Ascending aorta (tissue), 2 donors: ENCODE data around the gene TTYH3. TPM values are rescaled to one million over a fixed set of nuclear protein-coding genes. Genes with fewer than 3 reads are reported as not detected.
"Not testable (repeated sequence)": the region's sequence is repeated elsewhere in the genome, so short reads cannot be mapped to it uniquely, and the experiment has no call there.

ENCODE experiments used
- DNase-seq, 2 donors: peaks; one replicate each; pipeline ENCODE4 v3.0.0-alpha.2; 2019; ENCODE audit warnings: low spot score in 2 of 2
- H3K27ac ChIP-seq, 2 donors: fragments of 200-600 bp; sonication (generic); one replicate each; pipeline ENCODE4 v1.5.1; 2016 to 2017; ENCODE audit warnings: mild to moderate bottlenecking in 1 of 2
- H3K27me3 ChIP-seq: fragments of 200-600 bp; sonication (generic); one replicate; pipeline ENCODE4 v1.5.1; 2017
- H3K36me3 ChIP-seq, 2 donors: fragments of 200-600 bp; sonication (generic); one replicate each; pipeline ENCODE4 v1.5.1; 2016
- H3K4me1 ChIP-seq, 2 donors: fragments of 200-600 bp; sonication (generic); one replicate each; pipeline ENCODE4 v1.5.1; 2016 to 2017; ENCODE audit warnings: mild to moderate bottlenecking in 1 of 2
- H3K4me3 ChIP-seq, 2 donors: fragments of 200-600 bp; sonication (generic); one replicate each; pipeline ENCODE4 v1.5.1; 2016 to 2017; ENCODE audit warnings: mild to moderate bottlenecking in 1 of 2
- H3K9me3 ChIP-seq, 2 donors: fragments of 200-600 bp; sonication (generic); one replicate each; pipeline ENCODE4 v1.5.1; 2016
- CTCF ChIP-seq, 3 experiments: fragments of 200-600 bp in 2 of 3; fragments of 450-650 bp in 1 of 3; sonication (generic) in 2 of 3; IDR thresholded peaks; one replicate each; pipeline ENCODE4 v1.5.1; 2016 to 2019; ENCODE audit warnings: antibody characterized with exemption in 3 of 3, mild to moderate bottlenecking in 1 of 3, moderate library complexity in 1 of 3
- intact Hi-C: fragments of 100-400 bp; cut with DNase I; formaldehyde crosslinking; loops from one replicate; pipeline ENCODE4 v1.15.1; 2023
- total RNA-seq: library from RNA; depleted of rRNA; stranded (reverse); fragments of >200 nt; gene quantifications from one replicate; pipeline ENCODE4 v1.1.0, GENCODE V29; 2016

Gene TTYH3
- total RNA-seq, 1 donor from 2014 or later, result 70.5 TPM

- intact Hi-C loops, result no loop called here
- Histone ChIP-seq H3K27me3 (no peaks in the 10 kb centered on the region), H3K27ac (peak overlapping the region in 1 of 2 donors; percentile 71), H3K4me1 (peaks cover 3 to 19% of the 10 kb centered on the region in 2 donors), H3K36me3 (peaks cover 3 to 8% of the 10 kb centered on the region in 2 donors), H3K9me3 (no peaks in the 10 kb centered on the region), H3K4me3 (no peak overlapping the region)
- DNase-seq, result no peak
- TF ChIP-seq CTCF (IDR thresholded peaks at IDR 0.05), result no peak
Measured at GRCh38 chr7:2605608-2606538, 25.9 kb upstream of the TTYH3 start.

- peaks cover 0 to 4% of the 10 kb centered on the region in 2 donors for H3K36me3 ChIP-seq
- peaks cover 3 to 19% of the 10 kb centered on the region in 2 donors for H3K4me1 ChIP-seq
- no peaks in the 10 kb centered on the region for H3K9me3 ChIP-seq
- H3K27ac ChIP-seq, result peak overlapping the region; percentile 71 to 77
- no peak for DNase-seq
- intact Hi-C loops, result no loop called here
- peak overlapping the region in 1 of 2 donors; percentile 15 for H3K4me3 ChIP-seq
- TF ChIP-seq CTCF (IDR thresholded peaks at IDR 0.05), result no peak
- no peaks in the 10 kb centered on the region for H3K27me3 ChIP-seq
Measured at GRCh38 chr7:2606539-2606936, 25.2 kb upstream of the TTYH3 start.

GRCh38 chr7:2607122-2607922 lies 24.5 kb upstream of the TTYH3 start:
- no peaks in the 10 kb centered on the region for H3K27me3 ChIP-seq
- intact Hi-C loops, result no loop called here
- H3K4me3 ChIP-seq, result peak overlapping the region in 1 of 2 donors; percentile 15
- H3K4me1 ChIP-seq, result peaks cover 3 to 19% of the 10 kb centered on the region in 2 donors
- H3K9me3 ChIP-seq, result no peaks in the 10 kb centered on the region
- no peaks in the 10 kb centered on the region for H3K36me3 ChIP-seq
- peak overlapping the region; percentile 71 to 77 for H3K27ac ChIP-seq
- TF ChIP-seq CTCF (IDR thresholded peaks at IDR 0.05), result no peak
- DNase-seq, result peak in 1 of 2 donors; percentile 86

GRCh38 chr7:2607923-2608904 lies 23.6 kb upstream of the TTYH3 start:
- DNase-seq, result no peak
- Histone ChIP-seq H3K27me3 (no peaks in the 10 kb centered on the region), H3K9me3 (no peaks in the 10 kb centered on the region), H3K27ac (peak overlapping the region; percentile 71 to 77), H3K4me1 (peaks cover 5 to 22% of the 10 kb centered on the region in 2 donors), H3K36me3 (no peaks in the 10 kb centered on the region), H3K4me3 (no peak overlapping the region)
- intact Hi-C loops, result no loop called here
- TF ChIP-seq CTCF (IDR thresholded peaks at IDR 0.05), result no peak

- TF ChIP-seq CTCF (IDR thresholded peaks at IDR 0.05), result peak in 1 of 3 experiments; percentile 17
- Histone ChIP-seq H3K27ac (peak overlapping the region in 1 of 2 donors; percentile 19), H3K4me3 (peak overlapping the region in 1 of 2 donors; percentile 9), H3K36me3 (no peaks in the 10 kb centered on the region), H3K9me3 (no peaks in the 10 kb centered on the region), H3K4me1 (peaks cover 13 to 29% of the 10 kb centered on the region in 2 donors), H3K27me3 (no peaks in the 10 kb centered on the region)
- intact Hi-C loops, result no loop called here
- DNase-seq, result no peak
Measured at GRCh38 chr7:2608921-2609411, 22.8 kb upstream of the TTYH3 start.

DNA sequence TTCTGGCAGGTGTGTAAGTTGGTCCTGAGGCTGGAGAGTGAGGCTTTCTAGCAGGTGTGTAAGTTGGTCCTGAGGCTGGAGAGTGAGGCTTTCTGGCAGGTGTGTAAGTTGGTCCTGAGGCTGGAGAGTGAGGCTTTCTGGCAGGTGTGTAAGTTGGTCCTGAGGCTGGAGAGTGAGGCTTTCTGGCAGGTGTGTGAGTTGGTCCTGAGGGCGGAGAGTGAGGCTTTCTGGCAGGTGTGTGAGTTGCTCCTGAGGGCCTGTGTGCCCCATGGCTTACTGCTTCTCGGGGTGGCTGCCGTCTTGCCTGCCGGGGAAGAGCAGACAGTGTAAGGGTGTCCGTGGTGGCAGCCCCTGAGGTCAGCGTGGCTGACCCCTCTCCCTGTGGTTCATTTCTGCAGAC lies 22.1 kb upstream of the TTYH3 start:
- H3K9me3 ChIP-seq, H3K27me3 ChIP-seq, H3K36me3 ChIP-seq, H3K4me3 ChIP-seq, DNase-seq: not testable (repeated sequence)
- Histone ChIP-seq H3K4me1 (peaks cover 13 to 31% of the 10 kb centered on the region in 2 donors), H3K27ac (peak overlapping the region; percentile 7 to 19)
- intact Hi-C loops, result loop anchor here (5.0 kb wide), 1 partner anchor 52 kb away; the partner anchor contains the start of genes BRAT1 and IQCE
